GM19467 (cell line): Measurements from ENCODE around the gene CELA1.

Experiments used
- ATAC-seq: cut with Tn5 transposase; IDR thresholded peaks from one replicate; pipeline ENCODE4 v1.9.1; 2021; ENCODE audit warnings: mild to moderate bottlenecking, moderate library complexity; ENCODE audit not compliant: unreplicated experiment

Gene CELA1

GRCh38 chr12:51377099-51377984 lies 30.9 kb upstream of the CELA1 start:
- ATAC-seq = no peak

GRCh38 chr12:51374856-51375255 lies 28.4 kb upstream of the CELA1 start:
- ATAC-seq = no peak

GRCh38 chr12:51374361-51374760 lies 27.9 kb upstream of the CELA1 start:
- no peak for ATAC-seq

- ATAC-seq = no peak
Observed at GRCh38 chr12:51373187-51373586, 26.7 kb upstream of the CELA1 start.

GRCh38 chr12:51372021-51372420 lies 25.5 kb upstream of the CELA1 start:
- no peak for ATAC-seq

- no peak for ATAC-seq
Observed at GRCh38 chr12:51371295-51371953, 24.9 kb upstream of the CELA1 start.

GRCh38 chr12:51370667-51371066 lies 24.2 kb upstream of the CELA1 start:
- ATAC-seq = no peak

- no peak for ATAC-seq
Observed at GRCh38 chr12:51369581-51369980, 23.1 kb upstream of the CELA1 start.

GRCh38 chr12:51368640-51369517 lies 22.4 kb upstream of the CELA1 start:
- ATAC-seq = peak; percentile 98

GRCh38 chr12:51365276-51365675 lies 18.8 kb upstream of the CELA1 start:
- ATAC-seq = no peak

- ATAC-seq = no peak
Observed at GRCh38 chr12:51364001-51364400, 17.5 kb upstream of the CELA1 start.

GRCh38 chr12:51362747-51363342 lies 16.4 kb upstream of the CELA1 start:
- no peak for ATAC-seq

GRCh38 chr12:51362307-51362706 lies 15.8 kb upstream of the CELA1 start:
- ATAC-seq = no peak

- no peak for ATAC-seq
Observed at GRCh38 chr12:51361161-51362016, 14.9 kb upstream of the CELA1 start.

- ATAC-seq = no peak
Observed at GRCh38 chr12:51360315-51360714, 13.8 kb upstream of the CELA1 start.

GRCh38 chr12:51359851-51360250 lies 13.4 kb upstream of the CELA1 start:
- no peak for ATAC-seq

- ATAC-seq = no peak
Observed at GRCh38 chr12:51358496-51358895, 12.0 kb upstream of the CELA1 start.

GRCh38 chr12:51357374-51358047 lies 11.0 kb upstream of the CELA1 start:
- no peak for ATAC-seq

- no peak for ATAC-seq
Observed at GRCh38 chr12:51351913-51352532, 5.5 kb upstream of the CELA1 start.
